Kidney (tissue), 14 donors: ENCODE results near the gene TNFRSF8. TPM values are rescaled to one million over a fixed set of nuclear protein-coding genes. Genes with fewer than 3 reads are reported as not detected.
A peak's percentile ranks its signal among the peaks of the same experiment; 100 is the strongest.

ENCODE experiments used
- DNase-seq, 5 donors: peaks; one replicate each; pipeline ENCODE4 v3.0.0-alpha.2; 2013 to 2020
- FAIRE-seq: peaks from 2 replicates; lab custom pipeline; 2012; peaks lifted over from hg19 to GRCh38; lab: Jason Lieb, UNC
- H3K27ac ChIP-seq, 2 donors: one replicate each; pipeline ENCODE4 v1.7.0; 2013; ENCODE audit warnings: low read depth in 2 of 2, low read length in 2 of 2, inconsistent platforms in 1 of 2
- H3K27me3 ChIP-seq: one replicate; pipeline ENCODE4 v1.7.1; 2013; ENCODE audit warnings: low read length, inconsistent platforms; ENCODE audit not compliant: control insufficient read depth, insufficient read depth
- H3K36me3 ChIP-seq, 3 donors: one replicate each; pipeline versions ENCODE4 v1.7.0 to v1.7.1; 2013; ENCODE audit warnings: low read length in 3 of 3, control low read depth in 1 of 3, inconsistent platforms in 1 of 3; ENCODE audit not compliant: insufficient read depth in 3 of 3, control insufficient read depth in 2 of 3
- H3K4me1 ChIP-seq, 3 donors: one replicate each; pipeline versions ENCODE4 v1.7.0 to v1.7.1; 2013; ENCODE audit warnings: low read length in 3 of 3, inconsistent platforms in 1 of 3, low read depth in 1 of 3; ENCODE audit not compliant: control insufficient read depth in 2 of 3, insufficient read depth in 2 of 3
- H3K4me3 ChIP-seq, 3 donors: one replicate each; pipeline versions ENCODE4 v1.7.0 to v1.8.1; 2013; ENCODE audit warnings: low read length in 3 of 3, control low read depth in 1 of 3, inconsistent platforms in 1 of 3
- H3K9ac ChIP-seq, 3 donors: one replicate each; pipeline versions ENCODE4 v1.7.0 to v1.7.1; 2013; ENCODE audit warnings: low read length in 3 of 3, control low read depth in 1 of 3, inconsistent platforms in 1 of 3
- H3K9me3 ChIP-seq, 3 donors: one replicate each; pipeline versions ENCODE4 v1.7.0 to v1.7.1; 2013; ENCODE audit warnings: low read length in 3 of 3, control low read depth in 1 of 3, inconsistent platforms in 1 of 3; ENCODE audit not compliant: control insufficient read depth in 2 of 3, insufficient read depth in 1 of 3
- CTCF ChIP-seq: IDR thresholded peaks from 3 replicates; pipeline ENCODE4 v1.5.1; 2012; ENCODE audit warnings: mild to moderate bottlenecking, moderate library complexity, borderline replicate concordance; ENCODE audit not compliant: insufficient read depth; ENCODE audit errors: extremely low read depth
- intact Hi-C: fragments of 100-400 bp; cut with DNase I; formaldehyde crosslinking; loops from one replicate; pipeline ENCODE4 v1.11.1; 2022
- polyA plus RNA-seq: library from polyadenylated mRNA; stranded (reverse); fragments of 350-450 nt; fragmentation: Illumina TruSeq; extraction: RNeasy Lipid Tissue Mini Kit (QIAGEN cat#74804); gene quantifications from one replicate; pipeline ENCODE4 v1.2.3, GENCODE V29; 2014; ENCODE audit warnings: low read depth, low replicate concordance; ENCODE audit not compliant: insufficient read depth
- total RNA-seq: library from RNA; stranded (reverse); fragmentation: NEBNext Ultra II Directional; extraction: Animal tissue kit (Norgen Biotek cat#: 25700); gene quantifications from one replicate; pipeline ENCODE4 v1.2.1, GENCODE V29; 2021
- donor health status: control.
- donor health status: control.
- donor health status: control.
- donor health status: control.
- donor health status: control.
- donor health status: DM: yes; HTN: yes; CAD: no.
- donor health status: Normal renal cell carcinoma (clear cell type).

Gene TNFRSF8
- total and polyA plus RNA-seq, 2 donors from 2014 or later, result 0.94 to 0.97 TPM

GRCh38 chr1:12148958-12149790, 86.1 kb downstream of the TNFRSF8 start:
- peaks cover 0 to 10% (median 0%) of the 10 kb centered on the region in 3 donors for H3K4me1 ChIP-seq
- H3K27me3 ChIP-seq, result no peaks in the 10 kb centered on the region
- H3K4me3 ChIP-seq, result no peak overlapping the region
- no peaks in the 10 kb centered on the region for H3K36me3 ChIP-seq
- no peak for TF ChIP-seq CTCF
- peak overlapping the region in 1 of 2 donors; percentile 48 for H3K27ac ChIP-seq
- no peak overlapping the region for H3K9ac ChIP-seq
- no peak for DNase-seq
- intact Hi-C loops, result no loop called here
- H3K9me3 ChIP-seq, result no peaks in the 10 kb centered on the region
- no peak for FAIRE-seq

GRCh38 chr1:12149791-12150175, 86.7 kb downstream of the TNFRSF8 start:
- H3K27me3 ChIP-seq, result no peaks in the 10 kb centered on the region

GRCh38 chr1:12150456-12151200, 87.5 kb downstream of the TNFRSF8 start:
- Histone ChIP-seq H3K9ac (no peak overlapping the region), H3K27ac (peak overlapping the region in 1 of 2 donors; percentile 69), H3K4me1 (peaks cover 0 to 10% (median 0%) of the 10 kb centered on the region in 3 donors), H3K27me3 (no peaks in the 10 kb centered on the region), H3K4me3 (no peak overlapping the region), H3K36me3 (no peaks in the 10 kb centered on the region), H3K9me3 (no peaks in the 10 kb centered on the region)
- no peak for FAIRE-seq
- DNase-seq, result no peak
- intact Hi-C loops, result no loop called here
- TF ChIP-seq CTCF, result no peak

More at GRCh38 chr1:12149791-12150175, 86.7 kb downstream of the TNFRSF8 start:
- H3K4me1 ChIP-seq, result peaks cover 0 to 10% (median 0%) of the 10 kb centered on the region in 3 donors
- DNase-seq, result no peak
- no peaks in the 10 kb centered on the region for H3K9me3 ChIP-seq
- no peak for FAIRE-seq
- peak overlapping the region in 1 of 2 donors; percentile 59 for H3K27ac ChIP-seq
- no peak overlapping the region for H3K4me3 ChIP-seq
- intact Hi-C loops, result no loop called here
- no peak overlapping the region for H3K9ac ChIP-seq
- no peak for TF ChIP-seq CTCF
- no peaks in the 10 kb centered on the region for H3K36me3 ChIP-seq
